Right ventricle myocardium superior (tissue), 1 donor: Measurements from ENCODE around the gene POU6F1. TPM values are rescaled to one million over a fixed set of nuclear protein-coding genes. Genes with fewer than 3 reads are reported as not detected.

Experiments
- total RNA-seq: library from RNA; stranded (reverse); fragmentation: NEBNext Ultra II Directional; extraction: Animal tissue kit (Norgen Biotek cat#: 25700); gene quantifications from one replicate; pipeline ENCODE4 v1.2.1, GENCODE V29; 2021
- donor health status: DM: no; HTN: yes; CAD: no; lungs with severe emphysema.

POU6F1 gene
- total RNA-seq, 1 donor from 2014 or later, result 10.0 TPM

Other genes starting within 250 kb of the POU6F1 start
- 23.7 TPM for gene SLC11A2, start 191.7 kb downstream of the POU6F1 start, total RNA-seq
- gene LETMD1, start 169.7 kb downstream of the POU6F1 start, total RNA-seq, result 19.7 TPM
- 20.0 TPM for gene CSRNP2, start 134.5 kb downstream of the POU6F1 start, total RNA-seq
- gene TFCP2, start 44.9 kb downstream of the POU6F1 start, total RNA-seq, result 23.3 TPM
- gene DAZAP2, start 20.8 kb upstream of the POU6F1 start, total RNA-seq, result 124 TPM
- 2.8 TPM for gene SMAGP, start 52.4 kb upstream of the POU6F1 start, total RNA-seq
- 1.5 TPM for gene BIN2, start 106.1 kb upstream of the POU6F1 start, total RNA-seq
- gene CELA1, start 128.6 kb upstream of the POU6F1 start, total RNA-seq, result not detected
- gene GALNT6, start 173.3 kb upstream of the POU6F1 start, total RNA-seq, result 0.62 TPM
- gene SLC4A8, start 206.8 kb upstream of the POU6F1 start, total RNA-seq, result 0.89 TPM